Mesendoderm (in vitro differentiated cells): ENCODE measurements around the gene B9D1.

Experiments used
- DNase-seq: peaks from one replicate; pipeline ENCODE4 v3.0.0; 2013
- H2AK5ac ChIP-seq: 2 replicates; pipeline ENCODE4 v1.6.1; 2013; ENCODE audit warnings: low read length, inconsistent platforms
- H2BK120ac ChIP-seq: 2 replicates; pipeline ENCODE4 v1.6.1; 2013; ENCODE audit warnings: low read depth, mild to moderate bottlenecking, low read length, moderate library complexity, mixed read lengths
- H2BK15ac ChIP-seq: replicated peaks from 2 replicates; pipeline ENCODE4 v1.6.1; 2013; ENCODE audit warnings: low read depth, mild to moderate bottlenecking, moderate library complexity
- H2BK5ac ChIP-seq: 2 replicates; pipeline ENCODE4 v1.6.1; 2013; ENCODE audit warnings: low read length, inconsistent platforms
- H3K18ac ChIP-seq: 2 replicates; pipeline ENCODE4 v1.6.1; 2013; ENCODE audit warnings: mild to moderate bottlenecking, low read length, mixed read lengths
- H3K23ac ChIP-seq: one replicate; pipeline ENCODE4 v1.6.1; 2013; ENCODE audit warnings: low read length
- H3K27ac ChIP-seq: 2 replicates; pipeline ENCODE4 v1.5.1; 2013; ENCODE audit warnings: low read depth, mild to moderate bottlenecking, inconsistent platforms, low read length, moderate library complexity
- H3K27me3 ChIP-seq: 2 replicates; pipeline ENCODE4 v1.6.1; 2013; ENCODE audit warnings: low read length, control low read depth, mild to moderate bottlenecking, inconsistent platforms; ENCODE audit not compliant: insufficient read depth, poor library complexity
- H3K36me3 ChIP-seq: 2 replicates; pipeline ENCODE4 v1.6.1; 2013; ENCODE audit warnings: low read length, inconsistent platforms; ENCODE audit not compliant: control insufficient read depth, insufficient read depth
- H3K4ac ChIP-seq: one replicate; pipeline ENCODE4 v1.6.1; 2013; ENCODE audit warnings: low read depth, mild to moderate bottlenecking, low read length, moderate library complexity
- H3K4me1 ChIP-seq: 2 replicates; pipeline ENCODE4 v1.6.1; 2013; ENCODE audit warnings: low read depth, low read length, inconsistent platforms; ENCODE audit not compliant: control insufficient read depth
- H3K4me2 ChIP-seq: 2 replicates; pipeline ENCODE4 v1.6.1; 2013; ENCODE audit warnings: low read length
- H3K4me3 ChIP-seq: 2 replicates; pipeline ENCODE4 v1.5.1; 2013; ENCODE audit warnings: mild to moderate bottlenecking, low read length
- H3K56ac ChIP-seq: one replicate; pipeline ENCODE4 v1.6.1; 2013; ENCODE audit warnings: low read length
- H3K79me1 ChIP-seq: 2 replicates; pipeline ENCODE4 v1.6.1; 2013; ENCODE audit warnings: low read length, inconsistent platforms
- H3K79me2 ChIP-seq: 2 replicates; pipeline ENCODE4 v1.6.1; 2013; ENCODE audit warnings: mild to moderate bottlenecking, low read length; ENCODE audit not compliant: control insufficient read depth, insufficient read depth
- H3K9ac ChIP-seq: 2 replicates; pipeline ENCODE4 v1.6.1; 2013; ENCODE audit warnings: low read length, inconsistent platforms
- H4K5ac ChIP-seq: one replicate; pipeline ENCODE4 v1.6.1; 2013; ENCODE audit warnings: low read length
- H4K8ac ChIP-seq: one replicate; pipeline ENCODE4 v1.6.1; 2013; ENCODE audit warnings: low read depth, mild to moderate bottlenecking, control low read depth, low read length, moderate library complexity
- WGBS: extraction: QIAGEN DNeasy Blood & Tissue Kit; methylation state at CpG from one replicate; pipeline ENCODE4 v1.1.7; 2013; ENCODE audit warnings: low lambda C conversion rate, missing lambda C conversion rate; ENCODE audit not compliant: insufficient coverage; ENCODE audit errors: extremely low coverage; 5-methylcytosine and 5-hydroxymethylcytosine counted together

Gene B9D1

DNA sequence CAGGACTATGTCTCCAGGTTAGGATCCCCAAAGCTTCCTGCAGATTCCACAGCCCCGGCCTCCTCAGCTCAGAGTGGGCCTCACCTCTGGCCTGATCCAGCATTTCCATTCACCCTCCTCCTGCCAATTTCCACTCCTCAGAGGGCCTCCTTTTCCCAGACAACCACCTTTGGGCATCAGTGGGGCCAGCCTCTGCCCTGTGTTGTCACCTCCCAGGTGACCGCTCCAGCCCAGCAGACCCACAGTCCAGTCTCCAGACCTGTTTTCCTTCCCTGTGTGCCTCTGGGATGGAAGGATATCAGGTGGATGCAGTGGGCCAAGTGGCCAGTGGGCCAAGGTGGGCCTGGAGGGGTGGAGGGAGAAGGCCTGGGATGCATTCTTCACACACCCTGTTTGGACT, 32.7 kb downstream of the B9D1 start:
- no peaks in the 10 kb centered on the region for H3K36me3 ChIP-seq
- no peaks in the 10 kb centered on the region for H3K79me1 ChIP-seq
- H3K4ac ChIP-seq: no peak overlapping the region
- H4K8ac ChIP-seq: no peak overlapping the region
- H3K9ac ChIP-seq: no peak overlapping the region
- H2BK5ac ChIP-seq: no peak overlapping the region
- H3K23ac ChIP-seq: no peak overlapping the region
- no peaks in the 10 kb centered on the region for H3K79me2 ChIP-seq
- no peak overlapping the region for H2BK120ac ChIP-seq
- no peaks in the 10 kb centered on the region for H3K4me1 ChIP-seq
- WGBS: no CpG with 5 or more reads among the region's 2 CpGs
- H3K4me2 ChIP-seq: no peak overlapping the region
- no peak overlapping the region for H2BK15ac ChIP-seq
- no peak overlapping the region for H3K18ac ChIP-seq
- no peak overlapping the region for H2AK5ac ChIP-seq
- no peak overlapping the region for H3K27ac ChIP-seq
- no peak for DNase-seq
- no peak overlapping the region for H3K56ac ChIP-seq
- H4K5ac ChIP-seq: no peak overlapping the region
- no peak overlapping the region for H3K4me3 ChIP-seq
- H3K27me3 ChIP-seq: no peaks in the 10 kb centered on the region

DNA sequence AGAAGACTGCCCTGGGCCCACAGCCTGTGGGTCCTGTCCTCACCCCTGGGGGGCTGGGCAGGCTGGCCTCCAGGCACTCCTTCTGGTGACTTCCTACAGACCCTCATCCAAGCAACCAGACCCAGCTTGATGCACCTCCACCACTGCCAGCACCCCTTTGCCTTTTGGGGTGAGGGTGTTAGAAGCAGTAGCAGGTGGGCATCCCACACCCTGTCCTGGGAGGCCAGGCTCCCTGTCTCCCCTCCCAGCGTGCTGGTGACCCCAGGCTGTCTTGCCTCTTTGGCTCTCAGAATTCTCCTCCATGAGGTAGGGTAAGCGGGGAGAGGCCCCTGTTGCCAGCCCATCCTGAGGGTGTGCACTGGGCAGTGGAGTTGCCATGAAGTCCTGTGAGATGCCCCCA, 33.4 kb downstream of the B9D1 start:
- no peak overlapping the region for H3K23ac ChIP-seq
- no peaks in the 10 kb centered on the region for H3K4me1 ChIP-seq
- no peak overlapping the region for H3K56ac ChIP-seq
- H4K5ac ChIP-seq: no peak overlapping the region
- no peaks in the 10 kb centered on the region for H3K79me2 ChIP-seq
- WGBS: no CpG with 5 or more reads among the region's 2 CpGs
- H3K36me3 ChIP-seq: no peaks in the 10 kb centered on the region
- no peak overlapping the region for H3K4me2 ChIP-seq
- DNase-seq: no peak
- H4K8ac ChIP-seq: no peak overlapping the region
- H3K27ac ChIP-seq: no peak overlapping the region
- no peak overlapping the region for H2BK15ac ChIP-seq
- no peak overlapping the region for H3K18ac ChIP-seq
- no peak overlapping the region for H2AK5ac ChIP-seq
- no peak overlapping the region for H2BK120ac ChIP-seq
- H3K27me3 ChIP-seq: no peaks in the 10 kb centered on the region
- H2BK5ac ChIP-seq: no peak overlapping the region
- no peak overlapping the region for H3K9ac ChIP-seq
- H3K4me3 ChIP-seq: no peak overlapping the region
- H3K4ac ChIP-seq: no peak overlapping the region
- no peaks in the 10 kb centered on the region for H3K79me1 ChIP-seq

DNA sequence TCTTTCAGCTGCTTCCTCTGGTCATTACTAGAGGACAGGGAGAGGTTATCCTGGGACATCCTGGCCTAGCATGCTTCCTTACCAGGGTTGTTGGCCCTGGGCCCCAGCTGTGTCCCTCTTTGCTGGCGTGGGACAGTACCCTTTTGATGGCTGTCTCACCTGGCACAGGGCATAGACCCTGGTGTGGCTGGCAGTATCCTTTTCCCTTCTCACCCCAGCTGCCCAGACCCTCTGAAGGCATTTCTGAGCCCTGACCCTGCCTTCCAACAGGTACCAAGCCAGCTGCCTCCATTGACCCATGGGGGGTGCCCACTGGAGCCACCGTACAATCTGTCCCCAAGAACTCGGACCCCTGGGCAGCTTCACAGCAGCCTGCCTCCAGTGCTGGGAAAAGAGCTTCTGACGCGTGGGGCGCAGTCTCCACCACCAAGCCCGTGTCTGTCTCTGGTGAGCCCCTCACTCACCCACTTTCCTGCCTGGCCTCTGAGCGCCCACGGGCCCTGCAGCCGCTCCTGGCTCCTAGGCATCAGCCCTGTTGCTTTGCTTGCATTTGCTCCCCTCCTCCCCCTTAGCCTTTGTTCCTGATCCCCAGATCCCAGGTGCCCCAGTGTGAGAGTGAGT, 34.0 kb downstream of the B9D1 start:
- no CpG with 5 or more reads among the region's 10 CpGs for WGBS
- H3K56ac ChIP-seq: no peak overlapping the region

DNA sequence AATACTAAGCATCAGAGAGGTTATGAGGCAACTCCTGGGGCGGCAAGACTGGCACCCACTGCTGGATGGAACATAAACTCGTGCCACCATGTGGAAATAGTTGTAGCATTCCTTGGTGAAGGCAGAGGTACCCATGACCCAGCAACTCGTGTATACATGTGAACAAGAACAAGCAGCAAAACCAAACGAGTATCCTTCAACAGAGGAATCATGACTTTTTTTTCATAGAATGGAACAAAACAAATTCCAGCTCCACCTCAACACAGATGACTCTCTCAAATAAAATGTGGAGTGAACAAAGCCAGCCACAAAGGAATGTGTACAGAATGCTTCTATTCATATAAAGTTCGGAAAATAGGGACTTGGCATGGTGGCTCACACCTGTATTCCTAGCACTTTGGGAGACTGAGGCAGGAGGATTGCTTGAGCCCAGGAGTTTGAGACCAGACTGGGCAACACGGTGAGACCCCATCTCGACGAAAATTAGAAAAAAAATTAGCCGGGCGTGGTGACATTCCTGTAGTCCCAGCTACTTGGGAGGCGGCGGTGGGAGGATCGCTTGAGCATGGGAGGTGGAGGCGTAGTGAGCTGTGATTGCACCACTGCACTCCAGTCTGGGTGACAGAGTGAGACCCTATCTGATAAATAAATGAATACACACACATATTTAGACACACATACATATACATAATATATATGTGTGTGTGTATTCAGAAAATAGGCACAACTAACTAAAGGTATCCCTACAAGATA, 35.3 kb downstream of the B9D1 start:
- no peak overlapping the region for H3K4ac ChIP-seq
- H2BK120ac ChIP-seq: no peak overlapping the region
- H3K56ac ChIP-seq: no peak overlapping the region
- no peak overlapping the region for H4K5ac ChIP-seq
- WGBS: no CpG with 5 or more reads among the region's 14 CpGs
- no peak for DNase-seq
- no peaks in the 10 kb centered on the region for H3K79me2 ChIP-seq
- H4K8ac ChIP-seq: no peak overlapping the region
- no peaks in the 10 kb centered on the region for H3K36me3 ChIP-seq
- H3K27ac ChIP-seq: no peak overlapping the region
- no peak overlapping the region for H3K9ac ChIP-seq
- no peak overlapping the region for H3K23ac ChIP-seq
- no peak overlapping the region for H2BK5ac ChIP-seq
- H3K4me1 ChIP-seq: no peaks in the 10 kb centered on the region
- H3K4me3 ChIP-seq: no peak overlapping the region
- H3K4me2 ChIP-seq: no peak overlapping the region
- no peak overlapping the region for H2BK15ac ChIP-seq
- no peaks in the 10 kb centered on the region for H3K79me1 ChIP-seq
- H3K27me3 ChIP-seq: no peaks in the 10 kb centered on the region
- H2AK5ac ChIP-seq: no peak overlapping the region
- H3K18ac ChIP-seq: no peak overlapping the region

More for the DNA sequence above, 34.0 kb downstream of the B9D1 start:
- H3K36me3 ChIP-seq: no peaks in the 10 kb centered on the region
- H4K8ac ChIP-seq: no peak overlapping the region
- no peak for DNase-seq
- H3K79me1 ChIP-seq: no peaks in the 10 kb centered on the region
- H2BK120ac ChIP-seq: no peak overlapping the region
- no peaks in the 10 kb centered on the region for H3K27me3 ChIP-seq
- no peak overlapping the region for H2AK5ac ChIP-seq
- H3K27ac ChIP-seq: no peak overlapping the region
- no peak overlapping the region for H3K23ac ChIP-seq
- no peak overlapping the region for H3K9ac ChIP-seq
- H3K4me1 ChIP-seq: no peaks in the 10 kb centered on the region
- H2BK15ac ChIP-seq: no peak overlapping the region
- no peaks in the 10 kb centered on the region for H3K79me2 ChIP-seq
- no peak overlapping the region for H2BK5ac ChIP-seq
- H3K4me3 ChIP-seq: no peak overlapping the region
- no peak overlapping the region for H4K5ac ChIP-seq
- H3K4me2 ChIP-seq: no peak overlapping the region
- no peak overlapping the region for H3K4ac ChIP-seq
- H3K18ac ChIP-seq: no peak overlapping the region

DNA sequence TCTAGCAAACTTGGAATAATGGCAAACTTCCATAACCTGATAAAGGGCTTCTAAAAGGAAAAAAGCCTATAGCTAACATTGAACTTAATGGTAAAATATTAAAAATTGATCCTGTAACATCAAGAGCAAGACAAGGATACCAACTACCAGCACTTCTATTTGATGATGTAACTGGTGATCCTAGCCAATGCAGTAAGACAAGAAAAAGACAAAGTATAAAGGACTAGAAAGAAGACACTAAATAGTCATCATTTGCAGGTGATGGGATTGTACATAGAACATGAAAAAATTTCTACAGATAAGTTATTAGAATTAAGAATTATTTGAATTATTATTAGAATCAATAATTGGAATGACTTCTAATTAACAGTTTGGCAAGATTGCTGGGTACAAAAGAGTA, 37.0 kb downstream of the B9D1 start:
- H3K4ac ChIP-seq: no peak overlapping the region
- H3K27ac ChIP-seq: no peak overlapping the region
- H3K4me2 ChIP-seq: no peak overlapping the region
- H3K27me3 ChIP-seq: no peaks in the 10 kb centered on the region
- H3K23ac ChIP-seq: no peak overlapping the region
- H3K4me1 ChIP-seq: no peaks in the 10 kb centered on the region
- no peak overlapping the region for H3K18ac ChIP-seq
- no peaks in the 10 kb centered on the region for H3K36me3 ChIP-seq
- no peak overlapping the region for H3K56ac ChIP-seq
- no peak overlapping the region for H2BK15ac ChIP-seq
- DNase-seq: no peak
- no peak overlapping the region for H4K8ac ChIP-seq
- H3K4me3 ChIP-seq: no peak overlapping the region
- H2BK120ac ChIP-seq: no peak overlapping the region
- no peak overlapping the region for H3K9ac ChIP-seq
- H2AK5ac ChIP-seq: no peak overlapping the region
- no peaks in the 10 kb centered on the region for H3K79me1 ChIP-seq
- H4K5ac ChIP-seq: no peak overlapping the region
- no peaks in the 10 kb centered on the region for H3K79me2 ChIP-seq
- H2BK5ac ChIP-seq: no peak overlapping the region

DNA sequence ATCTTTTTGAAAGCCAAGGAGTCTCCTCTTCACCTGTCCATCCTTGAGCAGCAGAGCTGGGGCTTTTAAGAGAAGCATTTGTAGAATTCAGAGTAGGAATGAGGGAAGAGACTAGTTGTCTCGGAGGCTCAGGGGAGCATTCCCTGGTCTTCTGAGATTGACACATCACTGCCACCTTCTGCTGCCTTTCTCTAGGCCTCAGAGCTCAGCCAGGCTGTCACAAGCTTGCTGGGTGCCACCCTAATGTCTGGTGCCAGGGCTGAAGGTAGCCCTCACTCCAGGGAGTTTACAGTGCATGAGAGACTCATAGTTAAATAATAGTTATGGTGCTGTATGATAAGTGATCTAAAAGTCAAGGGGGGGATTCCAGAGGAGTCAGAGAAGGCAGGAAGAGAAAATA, 39.7 kb downstream of the B9D1 start:
- H3K4me3 ChIP-seq: no peak overlapping the region
- H2BK15ac ChIP-seq: no peak overlapping the region
- no peaks in the 10 kb centered on the region for H3K36me3 ChIP-seq
- DNase-seq: no peak
- H3K18ac ChIP-seq: no peak overlapping the region
- no peaks in the 10 kb centered on the region for H3K79me2 ChIP-seq
- no peaks in the 10 kb centered on the region for H3K4me1 ChIP-seq
- no peak overlapping the region for H4K5ac ChIP-seq
- no CpG with 5 or more reads among the region's 1 CpG for WGBS
- H2AK5ac ChIP-seq: no peak overlapping the region
- no peak overlapping the region for H3K4ac ChIP-seq
- H3K23ac ChIP-seq: no peak overlapping the region
- H3K56ac ChIP-seq: no peak overlapping the region
- no peaks in the 10 kb centered on the region for H3K79me1 ChIP-seq
- no peak overlapping the region for H4K8ac ChIP-seq
- no peak overlapping the region for H3K4me2 ChIP-seq
- H2BK5ac ChIP-seq: no peak overlapping the region
- no peaks in the 10 kb centered on the region for H3K27me3 ChIP-seq
- H3K27ac ChIP-seq: no peak overlapping the region
- no peak overlapping the region for H2BK120ac ChIP-seq
- H3K9ac ChIP-seq: no peak overlapping the region
